GM13977 (cell line): ENCODE results near the gene GRIN2C.

Experiments used
- DNase-seq: peaks from one replicate; pipeline ENCODE4 v3.0.0; 2012; ENCODE audit warnings: low spot score
- CTCF ChIP-seq: IDR thresholded peaks from 2 replicates; pipeline ENCODE4 v1.5.1; 2012; ENCODE audit warnings: mild to moderate bottlenecking, control low read depth; ENCODE audit not compliant: insufficient read depth; ENCODE audit errors: extremely low read depth, missing control alignments
- in situ Hi-C: fragments of 300-500 bp; cut with MboI; formaldehyde crosslinking; loops from one replicate; pipeline ENCODE4 v1.12.0; 2022; ENCODE audit warnings: low sequenced_read_pairs, low pct_unique_long_range_greater_than_20kb, mixed read lengths, inconsistent platforms; ENCODE audit not compliant: unreplicated experiment

Gene GRIN2C

GRCh38 chr17:74868908-74869255 lies 9.2 kb upstream of the GRIN2C start:
- no peak for TF ChIP-seq CTCF
- in situ Hi-C loops = loop anchor here (10.0 kb wide), 1 partner anchor 124 kb away; the partner anchor contains the start of gene NHERF1
- no peak for DNase-seq

DNA sequence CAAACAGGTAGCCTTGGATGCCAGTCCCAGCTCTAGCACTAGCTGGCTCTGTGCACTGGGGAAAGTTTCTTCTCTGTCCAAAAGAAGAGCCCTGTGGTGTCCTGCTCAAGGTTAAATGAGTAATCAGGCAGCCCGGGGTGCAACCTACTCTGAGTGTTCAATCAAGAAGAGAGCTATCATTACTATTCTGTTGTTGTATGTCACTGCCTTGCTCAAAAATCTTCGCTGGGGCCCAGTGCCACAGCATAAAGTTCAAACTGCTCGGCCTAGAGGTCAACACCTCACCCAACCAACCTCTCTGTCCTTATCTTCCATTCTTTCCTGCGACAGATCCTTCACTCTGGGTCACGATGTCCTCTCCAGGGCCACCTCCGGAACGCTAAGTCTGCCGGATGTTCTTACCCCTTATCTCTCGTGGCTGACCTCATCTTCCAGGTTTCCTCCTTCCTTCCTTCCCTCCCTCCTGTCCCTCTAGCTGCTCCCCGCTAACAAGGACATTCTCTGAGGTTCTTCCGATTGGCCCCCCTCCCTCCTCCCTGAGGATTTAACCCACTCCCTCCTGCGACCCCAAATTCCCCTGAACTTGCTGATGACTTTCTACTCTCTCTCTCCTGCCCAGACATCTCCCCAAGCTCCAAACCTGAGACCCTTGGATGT lies 8.7 kb upstream of the GRIN2C start:
- DNase-seq = no peak
- in situ Hi-C loops = loop anchor here (10.0 kb wide), 1 partner anchor 124 kb away; the partner anchor contains the start of gene NHERF1
- TF ChIP-seq CTCF = no peak

DNA sequence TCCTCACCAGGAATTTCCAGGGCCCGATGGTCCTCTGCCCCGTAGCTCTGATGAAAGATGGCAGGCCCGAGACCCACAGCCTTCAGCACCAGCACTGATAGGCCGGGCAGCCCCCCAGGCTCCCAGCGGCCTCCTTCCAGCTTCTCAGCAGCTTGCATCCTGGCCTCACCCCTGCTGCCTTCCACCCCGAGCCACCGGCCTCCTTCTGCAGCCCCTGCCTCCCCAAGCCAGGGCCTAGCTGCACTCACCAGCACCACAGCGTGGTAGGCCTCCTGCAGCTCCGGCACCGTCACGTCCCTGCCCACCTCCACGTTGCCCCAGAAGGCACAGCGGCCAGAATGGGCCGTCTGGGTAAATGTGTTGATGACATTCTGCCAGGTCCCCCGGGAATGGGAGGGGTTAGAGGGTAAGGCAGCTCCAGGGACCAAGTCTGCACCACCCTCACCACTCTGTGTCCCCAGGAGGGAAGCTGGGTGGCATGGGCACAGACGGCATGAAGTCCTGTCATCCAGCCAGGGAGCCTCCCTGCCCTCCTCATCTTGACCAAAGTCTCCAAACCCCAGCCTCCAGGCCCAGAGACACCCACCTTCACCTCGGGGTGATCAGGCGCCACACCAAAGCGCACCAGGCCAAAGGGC lies 6.6 kb upstream of the GRIN2C start:
- no peak for DNase-seq
- no peak for TF ChIP-seq CTCF
- in situ Hi-C loops = loop anchor here (10.0 kb wide), 1 partner anchor 122 kb away; the partner anchor contains the start of gene NHERF1

DNA sequence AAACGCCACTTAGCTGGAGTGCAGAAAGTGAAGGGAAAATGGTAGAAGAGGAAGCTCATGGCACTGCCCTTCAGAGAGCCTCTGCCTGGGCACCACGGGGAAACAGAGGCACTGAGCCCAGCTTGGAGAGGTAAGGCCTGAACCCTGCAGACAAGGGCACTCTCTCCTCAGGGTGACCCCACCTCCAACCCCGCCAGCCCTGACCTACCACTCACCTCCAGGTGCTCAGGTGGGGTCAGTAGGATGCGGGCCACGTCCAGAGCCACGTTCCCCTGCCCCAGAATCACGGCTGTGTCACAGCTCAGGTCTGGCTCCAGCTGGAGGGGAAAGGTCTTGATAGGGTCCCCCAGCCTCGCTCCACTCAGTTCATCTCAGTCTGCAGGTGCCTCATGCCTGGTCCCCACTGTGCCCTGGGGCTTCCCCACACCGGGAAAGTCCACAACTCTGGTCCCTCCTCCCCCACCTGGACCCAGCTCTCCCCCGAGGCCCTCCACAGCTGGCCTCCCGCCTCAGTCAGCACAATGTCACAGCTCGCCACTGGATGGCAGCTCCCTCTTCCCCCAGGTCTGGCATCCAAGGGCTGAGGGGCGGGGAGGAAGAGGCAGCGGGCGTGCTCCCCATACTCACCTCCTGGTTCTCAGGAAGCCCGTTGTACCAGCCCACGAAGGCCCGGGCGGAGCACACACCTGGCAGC lies 6.0 kb upstream of the GRIN2C start:
- in situ Hi-C loops = loop anchor here (10.0 kb wide), 1 partner anchor 121 kb away; the partner anchor contains the start of gene NHERF1
- DNase-seq = no peak
- no peak for TF ChIP-seq CTCF

- in situ Hi-C loops = loop anchor here (10.0 kb wide), 1 partner anchor 120 kb away; the partner anchor contains the start of gene NHERF1
- peak; percentile 91 for TF ChIP-seq CTCF
- DNase-seq = peak; percentile 89
These were observed 5.2 kb upstream of the GRIN2C start for GRCh38 chr17:74864866-74865395.

- no peak for TF ChIP-seq CTCF
- no peak for DNase-seq
- in situ Hi-C loops = loop anchor here (10.0 kb wide), 1 partner anchor 120 kb away; the partner anchor contains the start of gene NHERF1
These were observed 4.7 kb upstream of the GRIN2C start for GRCh38 chr17:74864297-74864865.
